Smooth muscle cell (in vitro differentiated cells): ENCODE data around the gene ITGA7. TPM values are rescaled to one million over a fixed set of nuclear protein-coding genes. Genes with fewer than 3 reads are reported as not detected.

ENCODE experiments used
- DNase-seq: peaks from one replicate; lab custom pipeline; 2025; ENCODE audit not compliant: unreplicated experiment; lab: John Stamatoyannopoulos, UW
- H2AFZ ChIP-seq: fragments of 200-600 bp; sonication (generic); 2 replicates; pipeline ENCODE4 v1.6.0; 2016; ENCODE audit warnings: antibody characterized with exemption, low read depth, mild to moderate bottlenecking
- H3F3A ChIP-seq: fragments of 200-600 bp; sonication (generic); 2 replicates; pipeline ENCODE4 v1.6.0; 2017; ENCODE audit warnings: antibody characterized with exemption, low read depth
- H3K27ac ChIP-seq: fragments of 200-600 bp; sonication (generic); 2 replicates; pipeline ENCODE4 v1.5.1; 2016; ENCODE audit warnings: low read depth, mild to moderate bottlenecking
- H3K27me3 ChIP-seq: fragments of 200-600 bp; sonication (generic); 2 replicates; pipeline ENCODE4 v1.6.1; 2016; ENCODE audit warnings: low read depth, mild to moderate bottlenecking
- H3K36me3 ChIP-seq: fragments of 200-600 bp; sonication (generic); 2 replicates; pipeline ENCODE4 v1.5.1; 2016; ENCODE audit warnings: low read depth
- H3K4me1 ChIP-seq: fragments of 200-600 bp; sonication (generic); 2 replicates; pipeline ENCODE4 v1.5.1; 2016; ENCODE audit warnings: low read depth
- H3K4me2 ChIP-seq: fragments of 200-600 bp; sonication (generic); 2 replicates; pipeline ENCODE4 v1.6.0; 2016; ENCODE audit warnings: mild to moderate bottlenecking
- H3K4me3 ChIP-seq: fragments of 200-600 bp; sonication (generic); 2 replicates; pipeline ENCODE4 v1.5.1; 2016; ENCODE audit warnings: mild to moderate bottlenecking
- H3K79me2 ChIP-seq: fragments of 200-600 bp; sonication (generic); 2 replicates; pipeline ENCODE4 v1.6.0; 2016; ENCODE audit warnings: low read depth, mild to moderate bottlenecking
- H3K9ac ChIP-seq: fragments of 200-600 bp; sonication (generic); 2 replicates; pipeline ENCODE4 v1.6.0; 2016; ENCODE audit warnings: low read depth
- H3K9me3 ChIP-seq: fragments of 200-600 bp; sonication (generic); replicated peaks from 2 replicates; pipeline ENCODE4 v1.5.1; 2016; ENCODE audit warnings: low read depth
- H4K20me1 ChIP-seq: fragments of 200-600 bp; sonication (generic); 2 replicates; pipeline ENCODE4 v1.6.0; 2016; ENCODE audit warnings: low read depth
- WGBS: methylation state at CpG from one replicate; pipeline ENCODE4 v1.1.7; 2016; ENCODE audit warnings: low lambda C conversion rate; 5-methylcytosine and 5-hydroxymethylcytosine counted together
- polyA plus RNA-seq: library from polyadenylated mRNA; unstranded; fragments of >200 nt; fragmentation: Nextera tagmentation; extraction: Ambion mirVana; gene quantifications from 2 replicates; pipeline ENCODE4 v1.2.1, GENCODE V29; 2016
- total RNA-seq: library from RNA; depleted of rRNA; stranded (reverse); fragments of >200 nt; gene quantifications from 2 replicates; pipeline ENCODE4 v1.2.3, GENCODE V29; 2014
- TF ChIP-seq, protein P1 (sequence below): fragments of 200-600 bp; sonication (generic); IDR thresholded peaks from 2 replicates; pipeline ENCODE4 v1.5.1; 2017; ENCODE audit warnings: borderline replicate concordance, mild to moderate bottlenecking, antibody characterized with exemption; ENCODE audit not compliant: insufficient read depth, poor library complexity, severe bottlenecking

Gene ITGA7
- total and polyA plus RNA-seq, 2 experiments from 2014 or later: 0.90 to 1.1 TPM

GRCh38 chr12:55687746-55688145 is 20.0 kb downstream of the ITGA7 start:
- no peak overlapping the region for H2AFZ ChIP-seq
- no peak overlapping the region for H3K4me3 ChIP-seq
- DNase-seq: no peak
- H3F3A ChIP-seq: no peaks in the 10 kb centered on the region
- no peaks in the 10 kb centered on the region for H4K20me1 ChIP-seq
- H3K4me1 ChIP-seq: no peaks in the 10 kb centered on the region
- no peaks in the 10 kb centered on the region for H3K9me3 ChIP-seq
- H3K36me3 ChIP-seq: no peaks in the 10 kb centered on the region
- H3K27ac ChIP-seq: no peak overlapping the region
- TF ChIP-seq, protein P1, sequence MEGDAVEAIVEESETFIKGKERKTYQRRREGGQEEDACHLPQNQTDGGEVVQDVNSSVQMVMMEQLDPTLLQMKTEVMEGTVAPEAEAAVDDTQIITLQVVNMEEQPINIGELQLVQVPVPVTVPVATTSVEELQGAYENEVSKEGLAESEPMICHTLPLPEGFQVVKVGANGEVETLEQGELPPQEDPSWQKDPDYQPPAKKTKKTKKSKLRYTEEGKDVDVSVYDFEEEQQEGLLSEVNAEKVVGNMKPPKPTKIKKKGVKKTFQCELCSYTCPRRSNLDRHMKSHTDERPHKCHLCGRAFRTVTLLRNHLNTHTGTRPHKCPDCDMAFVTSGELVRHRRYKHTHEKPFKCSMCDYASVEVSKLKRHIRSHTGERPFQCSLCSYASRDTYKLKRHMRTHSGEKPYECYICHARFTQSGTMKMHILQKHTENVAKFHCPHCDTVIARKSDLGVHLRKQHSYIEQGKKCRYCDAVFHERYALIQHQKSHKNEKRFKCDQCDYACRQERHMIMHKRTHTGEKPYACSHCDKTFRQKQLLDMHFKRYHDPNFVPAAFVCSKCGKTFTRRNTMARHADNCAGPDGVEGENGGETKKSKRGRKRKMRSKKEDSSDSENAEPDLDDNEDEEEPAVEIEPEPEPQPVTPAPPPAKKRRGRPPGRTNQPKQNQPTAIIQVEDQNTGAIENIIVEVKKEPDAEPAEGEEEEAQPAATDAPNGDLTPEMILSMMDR: no peak
- no peaks in the 10 kb centered on the region for H3K27me3 ChIP-seq
- H3K9ac ChIP-seq: no peak overlapping the region
- no peaks in the 10 kb centered on the region for H3K79me2 ChIP-seq
- H3K4me2 ChIP-seq: no peak overlapping the region

DNA sequence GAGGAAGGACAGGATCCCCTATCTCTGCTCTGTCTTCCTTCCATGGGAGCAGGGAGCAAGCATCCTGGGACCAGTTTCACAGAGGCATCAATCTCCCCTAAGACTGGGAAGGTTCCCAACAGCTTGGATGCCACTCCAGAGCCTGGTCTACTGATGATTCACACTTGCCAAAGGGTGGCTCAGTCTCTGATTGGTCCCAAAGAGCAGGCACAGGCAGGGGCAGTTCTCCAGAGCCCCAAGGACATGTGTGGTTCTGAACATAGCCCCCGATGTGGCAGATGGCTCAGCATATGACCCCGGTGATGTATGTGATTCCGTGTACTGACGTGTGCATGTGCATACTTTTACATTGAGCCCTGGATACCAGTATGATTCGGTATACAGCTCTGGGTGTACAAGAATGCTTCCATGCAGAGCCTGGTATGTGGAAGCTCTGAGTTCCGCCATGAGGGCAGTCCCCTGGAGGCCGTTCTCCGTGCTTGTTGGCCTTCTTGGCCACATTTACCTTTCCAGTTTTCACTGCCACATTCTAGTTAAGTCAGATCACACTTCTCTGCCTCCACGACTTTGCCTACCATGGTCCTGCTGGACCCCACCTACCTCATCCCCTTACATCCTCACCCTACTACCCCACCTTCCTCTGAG is 21.2 kb downstream of the ITGA7 start:
- no peak overlapping the region for H3K4me3 ChIP-seq
- H3K27me3 ChIP-seq: no peaks in the 10 kb centered on the region
- H3K4me2 ChIP-seq: no peak overlapping the region
- no peaks in the 10 kb centered on the region for H3K79me2 ChIP-seq
- H2AFZ ChIP-seq: no peak overlapping the region
- WGBS: 95% methylated on average over 9 of the region's 9 CpGs
- no peaks in the 10 kb centered on the region for H3K36me3 ChIP-seq
- no peaks in the 10 kb centered on the region for H3F3A ChIP-seq
- no peaks in the 10 kb centered on the region for H3K9me3 ChIP-seq
- no peak overlapping the region for H3K9ac ChIP-seq
- no peaks in the 10 kb centered on the region for H4K20me1 ChIP-seq
- no peak for DNase-seq
- H3K27ac ChIP-seq: no peak overlapping the region
- H3K4me1 ChIP-seq: peaks cover 6% of the 10 kb centered on the region
- TF ChIP-seq, protein P1: no peak

GRCh38 chr12:55685671-55686070 is 22.0 kb downstream of the ITGA7 start:
- TF ChIP-seq, protein P1: no peak
- 94% methylated on average over 5 of the region's 5 CpGs for WGBS
- no peaks in the 10 kb centered on the region for H3K27me3 ChIP-seq
- H4K20me1 ChIP-seq: no peaks in the 10 kb centered on the region
- no peaks in the 10 kb centered on the region for H3K9me3 ChIP-seq
- H3F3A ChIP-seq: no peaks in the 10 kb centered on the region
- no peak overlapping the region for H3K4me3 ChIP-seq
- no peak overlapping the region for H3K9ac ChIP-seq
- H3K4me2 ChIP-seq: no peak overlapping the region
- no peaks in the 10 kb centered on the region for H3K79me2 ChIP-seq
- H2AFZ ChIP-seq: no peak overlapping the region
- H3K4me1 ChIP-seq: peaks cover 10% of the 10 kb centered on the region
- DNase-seq: no peak
- H3K27ac ChIP-seq: no peak overlapping the region
- H3K36me3 ChIP-seq: no peaks in the 10 kb centered on the region

GRCh38 chr12:55684761-55685370 is 22.8 kb downstream of the ITGA7 start:
- H3K9ac ChIP-seq: no peak overlapping the region
- H3K4me2 ChIP-seq: no peak overlapping the region
- no peak for DNase-seq
- no peak overlapping the region for H3K4me3 ChIP-seq
- no peaks in the 10 kb centered on the region for H4K20me1 ChIP-seq
- H3K27ac ChIP-seq: no peak overlapping the region
- H3K4me1 ChIP-seq: peaks cover 10% of the 10 kb centered on the region
- H3K79me2 ChIP-seq: no peaks in the 10 kb centered on the region
- H3K9me3 ChIP-seq: no peaks in the 10 kb centered on the region
- no peaks in the 10 kb centered on the region for H3K36me3 ChIP-seq
- H3K27me3 ChIP-seq: no peaks in the 10 kb centered on the region
- no peak overlapping the region for H2AFZ ChIP-seq
- 96% methylated on average over 20 of the region's 20 CpGs for WGBS
- no peaks in the 10 kb centered on the region for H3F3A ChIP-seq
- TF ChIP-seq, protein P1: no peak
